Thoracic aorta (tissue), 2 donors: ENCODE data around the gene CDCA3. TPM values are rescaled to one million over a fixed set of nuclear protein-coding genes. Genes with fewer than 3 reads are reported as not detected.
"Not testable (repeated sequence)": the region's sequence is repeated elsewhere in the genome, so short reads cannot be mapped to it uniquely, and the experiment has no call there.

Experiments
- ATAC-seq: fragments of 150-250 bp; one replicate; pipeline ENCODE4 v1.8.0; 2017; ENCODE audit warnings: low read depth; ENCODE audit not compliant: insufficient number of reproducible peaks, low FRiP score
- DNase-seq: peaks from one replicate; pipeline ENCODE4 v3.0.0-alpha.2; 2020; ENCODE audit warnings: low spot score
- H3K27ac ChIP-seq, 2 donors: fragments of 200-600 bp; sonication (generic); 1 replicate in 1 of 2; 2 replicates in 1 of 2; pipeline ENCODE4 v1.5.1; 2016; ENCODE audit warnings: mild to moderate bottlenecking in 2 of 2, moderate library complexity in 2 of 2
- H3K27me3 ChIP-seq: fragments of 200-600 bp; sonication (generic); replicated peaks from 2 replicates; pipeline ENCODE4 v1.6.0; 2016; ENCODE audit warnings: mild to moderate bottlenecking; ENCODE audit not compliant: insufficient read depth
- H3K36me3 ChIP-seq: fragments of 200-600 bp; sonication (generic); one replicate; pipeline ENCODE4 v1.5.1; 2016
- H3K4me1 ChIP-seq, 2 donors: fragments of 200-600 bp; sonication (generic); 1 replicate in 1 of 2; 2 replicates in 1 of 2; pipeline versions ENCODE4 v1.5.1 to v1.6.0; 2016; ENCODE audit warnings: low read depth in 2 of 2, mild to moderate bottlenecking in 1 of 2; ENCODE audit not compliant: control insufficient read depth in 1 of 2
- H3K4me3 ChIP-seq: fragments of 200-600 bp; sonication (generic); 2 replicates; pipeline ENCODE4 v1.5.1; 2016; ENCODE audit warnings: mild to moderate bottlenecking
- H3K9me3 ChIP-seq: fragments of 200-600 bp; sonication (generic); 2 replicates; pipeline ENCODE4 v1.5.1; 2016
- CTCF ChIP-seq: fragments of 200-600 bp; sonication (generic); IDR thresholded peaks from one replicate; pipeline ENCODE4 v1.5.1; 2019; ENCODE audit warnings: antibody characterized with exemption
- total RNA-seq, 2 donors: library from RNA; depleted of rRNA; stranded (reverse); fragments of >200 nt; gene quantifications; one replicate each; pipeline versions ENCODE4 v1.1.0 to v1.2.3, GENCODE V29; 2016

Gene CDCA3
- total RNA-seq, 2 donors from 2014 or later: 1.8 to 1.9 TPM

- Histone ChIP-seq H3K27ac (no peak overlapping the region), H3K27me3 (no peaks in the 10 kb centered on the region), H3K4me3 (no peak overlapping the region), H3K9me3 (no peaks in the 10 kb centered on the region), H3K4me1 (no peaks in the 10 kb centered on the region), H3K36me3 (peaks cover 13% of the 10 kb centered on the region)
- ATAC-seq (no peak), DNase-seq (no peak)
- TF ChIP-seq CTCF: no peak
Measured at GRCh38 chr12:6884539-6884938, 33.5 kb upstream of the CDCA3 start.

DNA sequence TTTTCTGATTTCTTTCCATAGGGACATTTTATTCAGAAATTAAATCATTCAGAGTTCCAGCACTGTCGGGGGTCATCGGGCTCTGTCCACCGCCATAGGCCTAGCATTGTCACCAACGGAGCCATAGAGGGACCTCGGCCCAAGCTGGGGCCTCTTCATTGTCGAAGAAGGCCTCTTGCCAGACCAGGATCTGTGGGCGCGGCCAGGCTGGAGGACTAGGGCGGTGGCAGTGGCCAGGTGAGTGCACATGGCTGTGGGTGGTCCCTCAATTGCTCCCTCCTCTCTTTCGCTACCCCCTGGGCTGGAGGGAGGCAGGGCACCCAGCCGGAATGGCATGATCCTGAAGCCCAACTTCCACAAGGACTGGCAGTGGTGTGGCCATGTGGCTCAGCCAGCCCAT, 32.6 kb upstream of the CDCA3 start:
- TF ChIP-seq CTCF: no peak
- ATAC-seq (no peak), DNase-seq (no peak)

DNA sequence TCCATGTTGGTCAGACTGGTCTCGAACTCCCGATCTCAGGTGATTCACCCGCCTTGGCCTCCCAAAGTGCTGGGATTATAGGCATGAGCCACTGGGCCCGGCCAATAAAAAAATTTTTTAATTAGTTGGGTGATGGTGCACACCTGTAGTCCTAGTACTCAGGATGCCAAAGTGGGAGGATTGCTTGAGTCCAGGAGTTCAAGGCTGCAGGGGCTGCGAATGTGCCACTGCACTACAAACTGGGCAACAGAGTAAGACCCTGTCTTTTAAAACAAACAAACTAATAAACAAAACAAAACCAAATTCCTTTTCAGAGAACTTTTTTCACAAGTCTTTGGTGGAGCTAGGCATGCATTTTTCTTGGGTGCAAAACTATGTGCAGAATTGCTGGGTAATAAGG, 32.2 kb upstream of the CDCA3 start:
- no peak for TF ChIP-seq CTCF
- no peaks in the 10 kb centered on the region for H3K4me1 ChIP-seq
- H3K27me3 ChIP-seq: no peaks in the 10 kb centered on the region
- no peak for ATAC-seq
- H3K9me3 ChIP-seq: no peaks in the 10 kb centered on the region
- no peak for DNase-seq
- no peak overlapping the region for H3K4me3 ChIP-seq
- peaks cover 13% of the 10 kb centered on the region for H3K36me3 ChIP-seq
- no peak overlapping the region for H3K27ac ChIP-seq

More for the DNA sequence above, 32.6 kb upstream of the CDCA3 start:
- Histone ChIP-seq H3K4me1 (no peaks in the 10 kb centered on the region), H3K27ac (no peak overlapping the region), H3K36me3 (peaks cover 13% of the 10 kb centered on the region), H3K9me3 (no peaks in the 10 kb centered on the region), H3K4me3 (no peak overlapping the region), H3K27me3 (no peaks in the 10 kb centered on the region)

DNA sequence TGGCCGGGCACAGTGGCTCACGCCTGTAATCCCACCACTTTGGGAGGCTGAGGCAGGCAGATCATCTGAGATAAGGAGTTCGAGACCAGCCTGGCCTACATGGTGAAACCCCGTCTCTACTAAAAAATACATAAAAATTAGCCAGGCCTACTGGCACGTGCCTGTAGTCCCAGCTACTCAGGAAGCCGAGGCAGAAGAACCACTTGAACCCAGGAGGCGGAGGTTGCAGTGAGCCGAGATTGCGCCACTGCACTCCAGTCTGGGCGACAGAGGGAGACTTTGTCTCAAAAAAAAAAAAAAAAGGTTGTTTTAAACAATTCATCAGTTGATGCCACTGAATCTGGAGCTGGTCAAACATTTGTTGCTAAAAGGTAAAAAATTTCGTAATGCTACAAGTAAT, 28.7 kb upstream of the CDCA3 start:
- H3K27me3 ChIP-seq, ATAC-seq, H3K4me1 ChIP-seq, H3K4me3 ChIP-seq, H3K27ac ChIP-seq, DNase-seq, H3K9me3 ChIP-seq: not testable (repeated sequence)
- H3K36me3 ChIP-seq: peaks cover 13% of the 10 kb centered on the region

- H3K36me3 ChIP-seq: peaks cover 11% of the 10 kb centered on the region
- not testable (repeated sequence) for H3K9me3 ChIP-seq, H3K27me3 ChIP-seq, ATAC-seq, DNase-seq
- H3K4me3 ChIP-seq: peak overlapping the region; percentile 97
- peak overlapping the region; percentile 89 to 94 for H3K27ac ChIP-seq
- peaks cover 25 to 36% of the 10 kb centered on the region in 2 donors for H3K4me1 ChIP-seq
Measured at GRCh38 chr12:6874015-6874368, 22.9 kb upstream of the CDCA3 start.

DNA sequence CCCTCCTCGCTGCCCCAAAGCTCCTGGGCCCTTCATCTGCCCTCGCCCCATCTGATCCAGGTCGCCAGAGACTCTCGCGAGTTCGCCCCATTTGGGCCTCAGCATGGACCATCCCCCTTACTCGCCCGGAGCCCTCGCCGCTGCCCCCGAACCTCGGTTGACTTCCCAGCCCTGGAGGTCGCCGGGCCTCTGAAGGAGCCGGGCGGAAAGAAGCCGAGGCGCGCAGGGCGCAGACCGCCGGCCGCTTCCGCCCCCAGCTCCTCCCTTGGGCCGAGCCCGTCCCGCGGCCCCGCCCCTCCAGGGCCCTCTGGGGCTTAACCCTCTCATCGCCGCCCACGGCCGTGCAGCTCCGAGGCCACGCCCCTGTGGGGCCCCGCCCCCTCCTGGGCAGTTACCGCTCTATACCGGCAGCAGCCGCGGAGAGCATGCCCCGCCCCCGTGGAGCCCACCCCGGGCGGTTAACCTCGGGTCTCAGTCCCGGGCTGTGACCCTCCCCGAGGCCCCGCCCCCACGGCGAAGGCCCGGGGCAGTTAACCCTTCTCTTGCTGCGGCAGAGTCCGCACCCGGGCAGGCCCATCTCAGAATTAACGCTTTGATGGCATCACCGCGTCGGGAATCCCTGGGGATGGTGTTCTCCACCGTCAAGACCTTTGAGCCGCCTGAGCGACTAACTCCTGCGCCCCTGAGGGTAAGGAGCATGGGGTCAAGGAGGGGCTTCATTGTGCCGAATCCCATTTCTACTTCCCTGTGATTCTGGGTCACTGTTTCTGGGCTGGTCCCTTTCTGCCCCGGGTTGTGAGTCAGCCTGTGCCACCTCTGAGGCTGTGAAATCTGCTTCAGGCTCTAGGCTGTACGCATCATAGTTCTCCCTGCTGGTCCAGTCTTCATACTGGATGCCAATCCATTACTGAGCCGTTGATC, 22.3 kb upstream of the CDCA3 start, which contains the start of gene SPSB2:
SPSB2 (minus strand) TSS at position 210 of the 921 bp plus-strand sequence. CDS start 402 bp downstream, outside the sequence.
- DNase-seq (peak; percentile 88), ATAC-seq (peak; percentile 90)
- Histone ChIP-seq H3K27ac (peak within 1 kb of the TSS; percentile 89 to 94), H3K36me3 (peaks cover 11% of the 10 kb centered on the region), H3K9me3 (no peaks in the 10 kb centered on the region), H3K27me3 (no peaks in the 10 kb centered on the region), H3K4me1 (peaks cover 31 to 42% of the 10 kb centered on the region in 2 donors), H3K4me3 (peak within 1 kb of the TSS; percentile 97)
- TF ChIP-seq CTCF: no peak
